HCT116 (cell line): ENCODE results near the gene LCP1. TPM values are rescaled to one million over a fixed set of nuclear protein-coding genes. Genes with fewer than 3 reads are reported as not detected.

Experiments
- ATAC-seq: fragments of 200-7000 bp; cut with Tn5 transposase; 2 replicates; pipeline ENCODE4 v1.9.1; 2020; ENCODE audit warnings: mild to moderate bottlenecking, moderate library complexity
- BruUV-seq: library from RNA; stranded (reverse); fragments of 400-500 nt; replicated peaks from 2 replicates; lab custom pipeline; 2021; lab: Mats Ljungman, UMichigan
- CTCF ChIA-PET: fragments of 300-600 bp; sonication (Branson Sonifier 250); formaldehyde crosslinking; loops from one replicate; lab custom pipeline; 2021; ENCODE audit warnings: antibody characterized with exemption; lab: Charles Lee
- POLR2A ChIA-PET: fragments of 300-600, 350-600 bp; sonication (Branson Sonifier 250); formaldehyde crosslinking; loops from one replicate; lab custom pipeline; 2021; ENCODE audit warnings: antibody characterized with exemption; lab: Charles Lee
- RAD21 ChIA-PET, 2 experiments: fragments of 300-600 bp; sonication (Branson Sonifier 250); formaldehyde crosslinking; loops; one replicate each; lab custom pipeline; 2023; ENCODE audit warnings: low total read pairs in 2 of 2; ENCODE audit not compliant: uncharacterized antibody in 2 of 2, unreplicated experiment in 2 of 2, low non-redundant PET in 1 of 2; lab: Charles Lee
- DNase-seq: peaks from one replicate; pipeline ENCODE4 v3.0.0-alpha.2; 2010; ENCODE audit warnings: low read depth, low spot score
- H2AFZ ChIP-seq: fragments of 200-600 bp; shearing (Covaris generic), sonication (generic); 2 replicates; pipeline ENCODE4 v1.6.1; 2017; ENCODE audit warnings: low read depth, mixed run types, mixed read lengths, antibody characterized with exemption, low read length; ENCODE audit not compliant: poor library complexity, severe bottlenecking
- H3K27ac ChIP-seq: 2 replicates; pipeline ENCODE4 v1.5.1; 2012; ENCODE audit warnings: low read depth, low read length
- H3K27me3 ChIP-seq: fragments of 200-600 bp; sonication (generic); 2 replicates; pipeline ENCODE4 v1.6.1; 2016; ENCODE audit warnings: mixed run types, low read length, mixed read lengths; ENCODE audit not compliant: insufficient read depth
- H3K36me3 ChIP-seq, 2 experiments: fragments of 200-500 bp in 1 of 2; fragments of 200-600 bp in 1 of 2; sonication (Bioruptor generic) in 1 of 2; sonication (generic) in 1 of 2; 2 replicates each; pipeline versions ENCODE4 v1.5.1 to v1.6.1; 2014 to 2016; ENCODE audit warnings: low read length in 2 of 2, inconsistent platforms in 1 of 2, mixed read lengths in 1 of 2, mixed run types in 1 of 2; ENCODE audit not compliant: insufficient read depth in 2 of 2, control insufficient read depth in 1 of 2
- H3K4me1 ChIP-seq, 2 experiments: fragments of 200-600 bp in 1 of 2; sonication (generic) in 1 of 2; 2 replicates each; pipeline versions ENCODE4 v1.5.1 to v1.6.1; 2012 to 2017; ENCODE audit warnings: low read length in 2 of 2, inconsistent platforms in 1 of 2, mild to moderate bottlenecking in 1 of 2, mixed read lengths in 1 of 2, mixed run types in 1 of 2, moderate library complexity in 1 of 2; ENCODE audit not compliant: insufficient read depth in 2 of 2, control insufficient read depth in 1 of 2
- H3K4me2 ChIP-seq: fragments of 200-600 bp; sonication (generic); 2 replicates; pipeline ENCODE4 v1.6.1; 2017; ENCODE audit warnings: mixed run types, low read length, mixed read lengths
- H3K4me3 ChIP-seq, 2 experiments: fragments of 200-600 bp in 1 of 2; sonication (generic) in 1 of 2; replicated peaks in 1 of 2; 2 replicates each; pipeline ENCODE4 v1.5.1; 2011 to 2016; ENCODE audit warnings: low read length in 2 of 2, control low read depth in 1 of 2, low read depth in 1 of 2, mild to moderate bottlenecking in 1 of 2, mixed read lengths in 1 of 2, mixed run types in 1 of 2
- H3K79me2 ChIP-seq: fragments of 200-600 bp; sonication (generic); 2 replicates; pipeline ENCODE4 v1.6.1; 2017; ENCODE audit warnings: mild to moderate bottlenecking, mixed run types, low read length, moderate library complexity, mixed read lengths; ENCODE audit not compliant: insufficient read depth
- H3K9ac ChIP-seq: fragments of 200-600 bp; sonication (generic); 2 replicates; pipeline ENCODE4 v1.6.1; 2016; ENCODE audit warnings: low read length, mixed read lengths
- H3K9me2 ChIP-seq: fragments of 200-600 bp; sonication (generic), shearing (Covaris generic); 2 replicates; pipeline ENCODE4 v1.6.1; 2017; ENCODE audit warnings: mixed run types, mild to moderate bottlenecking, moderate library complexity; ENCODE audit not compliant: insufficient read depth
- H3K9me3 ChIP-seq, 2 experiments: fragments of 200-500 bp in 1 of 2; fragments of 200-600 bp in 1 of 2; sonication (Bioruptor generic) in 1 of 2; sonication (generic) in 1 of 2; 2 replicates each; pipeline ENCODE4 v1.6.1; 2014 to 2017; ENCODE audit warnings: low read length in 2 of 2, mixed read lengths in 2 of 2, inconsistent platforms in 1 of 2, low read depth in 1 of 2, mild to moderate bottlenecking in 1 of 2, mixed run types in 1 of 2, moderate library complexity in 1 of 2; ENCODE audit not compliant: control insufficient read depth in 1 of 2, insufficient read depth in 1 of 2
- H4K20me1 ChIP-seq: fragments of 200-600 bp; sonication (generic), shearing (Covaris generic); 2 replicates; pipeline ENCODE4 v1.6.1; 2017; ENCODE audit warnings: mixed run types, mild to moderate bottlenecking, moderate library complexity; ENCODE audit not compliant: insufficient read depth
- FOSL1 ChIP-seq: IDR thresholded peaks from 2 replicates; pipeline ENCODE4 v1.6.1; 2012; ENCODE audit warnings: low read depth
- RAD21 ChIP-seq: IDR thresholded peaks from 2 replicates; pipeline ENCODE4 v1.6.1; 2012; ENCODE audit warnings: low read depth, mild to moderate bottlenecking
- SIN3A ChIP-seq: IDR thresholded peaks from 2 replicates; pipeline ENCODE4 v1.6.1; 2012; ENCODE audit warnings: low read depth
- YY1 ChIP-seq: IDR thresholded peaks from 2 replicates; pipeline ENCODE4 v1.6.1; 2011; ENCODE audit warnings: low read length, low read depth, moderate library complexity, mild to moderate bottlenecking; ENCODE audit not compliant: insufficient replicate concordance; ENCODE audit errors: extremely low read depth
- ZBTB33 ChIP-seq: IDR thresholded peaks from 2 replicates; pipeline ENCODE4 v1.6.1; 2011; ENCODE audit warnings: mild to moderate bottlenecking, low read length, moderate library complexity; ENCODE audit not compliant: insufficient replicate concordance; ENCODE audit errors: extremely low read depth
- intact Hi-C: fragments of 100-400 bp; cut with micrococcal nuclease; formaldehyde crosslinking; loops from 2 replicates; pipeline ENCODE4 v1.10.0; 2022
- total RNA-seq: library from RNA; stranded (reverse); gene quantifications from one replicate; pipeline ENCODE4 v1.2.1, GENCODE V29; 2021; ENCODE audit not compliant: unreplicated experiment

Gene LCP1
- total RNA-seq, 1 experiment from 2014 or later: 2.2 TPM

GRCh38 chr13:46076827-46077226 is 105.2 kb downstream of the LCP1 start:
- Histone ChIP-seq H3K9me2 (0 out of 2 replicates have a peak, but pooled peaks cover 3% of the 10 kb centered on the region), H3K9ac (no peak overlapping the region), H2AFZ (no peak overlapping the region), H3K36me3 (no peaks in the 10 kb centered on the region), H3K4me3 (no peak overlapping the region), H3K79me2 (no peaks in the 10 kb centered on the region), H3K4me2 (no peak overlapping the region), H4K20me1 (no peaks in the 10 kb centered on the region), H3K27me3 (no peaks in the 10 kb centered on the region), H3K27ac (no peak overlapping the region), H3K4me1 (no peaks in the 10 kb centered on the region), H3K9me3 (no peaks in the 10 kb centered on the region)
- ChIA-PET RAD21 (no interaction called here), POLR2A (no interaction called here), CTCF (no interaction called here)
- TF ChIP-seq ZBTB33 (no peak), FOSL1 (no peak), SIN3A (no peak), RAD21 (no peak), YY1 (no peak)
- intact Hi-C loops: no loop called here
- ATAC-seq (no peak), DNase-seq (no peak)
- BruUV-seq: no TSS peak

Other genes with a start within 250 kb of the LCP1 start
- 37.9 TPM for gene ZC3H13, start 129.4 kb downstream of the LCP1 start, total RNA-seq
- 0.15 TPM for gene CPB2, start 77.1 kb downstream of the LCP1 start, total RNA-seq
- not detected for gene LRRC63, start 29.8 kb upstream of the LCP1 start, total RNA-seq
- 0.42 TPM for gene RUBCNL, start 205.1 kb upstream of the LCP1 start, total RNA-seq